Measurements from ENCODE around the gene CD2BP2. TPM values are rescaled to one million over a fixed set of nuclear protein-coding genes. Genes with fewer than 3 reads are reported as not detected.

Gene CD2BP2
- total and polyA plus RNA-seq, 2 of the 13 experiments (the other 11 are each of a cell fraction or from before 2014, with no cell fraction given), result 24.9 to 54.6 TPM

GRCh38 chr16:30377812-30378235 is 22.7 kb upstream of the CD2BP2 start (continued):
- TF ChIP-seq EP300 (IDR thresholded peaks at IDR 0.05; ENCODE audit: low read depth in 2 of 2, low read length in 2 of 2) (no peak; a peak in 1 of 4 replicates), EP300 (CRISPR knock-in tag; IDR thresholded peaks at IDR 0.05; ENCODE audit: borderline replicate concordance) (no peak), KLF9 (CRISPR knock-in tag; IDR thresholded peaks at IDR 0.05; ENCODE audit: low read depth) (no peak), ELF4 (CRISPR knock-in tag; IDR thresholded peaks at IDR 0.05; ENCODE audit: borderline replicate concordance) (peak; percentile 75; the same call in 1 of the 2 replicates), NKX3-1 (CRISPR knock-in tag; IDR thresholded peaks at IDR 0.05) (no peak), ZFY (CRISPR knock-in tag; IDR thresholded peaks at IDR 0.05) (peak; percentile 89), AGO2 (optimal IDR thresholded peaks at IDR 0.05; ENCODE audit: low read depth, low read length) (peak; percentile 78), FOXK1 (CRISPR knock-in tag; IDR thresholded peaks at IDR 0.05; ENCODE audit: borderline replicate concordance, low read depth) (0 out of 2 replicates have a peak, but pooled peaks have one; percentile 13), CHD4 (IDR thresholded peaks at IDR 0.05; ENCODE audit: borderline replicate concordance, low read length) (no peak; the same call in 1 of the 2 replicates), PLRG1 (conservative IDR thresholded peaks at IDR 0.05) (no peak), ZNF234 (CRISPR knock-in tag; conservative IDR thresholded peaks at IDR 0.05) (no peak; the same call in 1 of the 2 replicates), DNMT1 (CRISPR knock-in tag; IDR thresholded peaks at IDR 0.05) (no peak), CREB1 (IDR thresholded peaks at IDR 0.05) (peak; percentile 87), CREB1 (CRISPR knock-in tag; IDR thresholded peaks at IDR 0.05) (peak; percentile 85), SRSF9 (IDR thresholded peaks at IDR 0.05; ENCODE audit: borderline replicate concordance, insufficient read depth, low read depth, low read length, poor library complexity, severe bottlenecking) (no peak), ATF5 (CRISPR knock-in tag; IDR thresholded peaks at IDR 0.05; ENCODE audit: low read depth) (no peak), ZNF3 (CRISPR knock-in tag; IDR thresholded peaks at IDR 0.05) (no peak), NFYB (CRISPR knock-in tag; IDR thresholded peaks at IDR 0.05) (no peak), ETV5 (CRISPR knock-in tag; IDR thresholded peaks at IDR 0.05; ENCODE audit: borderline replicate concordance) (no peak)
- TF ChIP-seq, protein P1, sequence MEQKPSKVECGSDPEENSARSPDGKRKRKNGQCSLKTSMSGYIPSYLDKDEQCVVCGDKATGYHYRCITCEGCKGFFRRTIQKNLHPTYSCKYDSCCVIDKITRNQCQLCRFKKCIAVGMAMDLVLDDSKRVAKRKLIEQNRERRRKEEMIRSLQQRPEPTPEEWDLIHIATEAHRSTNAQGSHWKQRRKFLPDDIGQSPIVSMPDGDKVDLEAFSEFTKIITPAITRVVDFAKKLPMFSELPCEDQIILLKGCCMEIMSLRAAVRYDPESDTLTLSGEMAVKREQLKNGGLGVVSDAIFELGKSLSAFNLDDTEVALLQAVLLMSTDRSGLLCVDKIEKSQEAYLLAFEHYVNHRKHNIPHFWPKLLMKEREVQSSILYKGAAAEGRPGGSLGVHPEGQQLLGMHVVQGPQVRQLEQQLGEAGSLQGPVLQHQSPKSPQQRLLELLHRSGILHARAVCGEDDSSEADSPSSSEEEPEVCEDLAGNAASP (CRISPR knock-in tag; IDR thresholded peaks at IDR 0.05; ENCODE audit: borderline replicate concordance), result no peak
- TF ChIP-seq, protein P2, sequence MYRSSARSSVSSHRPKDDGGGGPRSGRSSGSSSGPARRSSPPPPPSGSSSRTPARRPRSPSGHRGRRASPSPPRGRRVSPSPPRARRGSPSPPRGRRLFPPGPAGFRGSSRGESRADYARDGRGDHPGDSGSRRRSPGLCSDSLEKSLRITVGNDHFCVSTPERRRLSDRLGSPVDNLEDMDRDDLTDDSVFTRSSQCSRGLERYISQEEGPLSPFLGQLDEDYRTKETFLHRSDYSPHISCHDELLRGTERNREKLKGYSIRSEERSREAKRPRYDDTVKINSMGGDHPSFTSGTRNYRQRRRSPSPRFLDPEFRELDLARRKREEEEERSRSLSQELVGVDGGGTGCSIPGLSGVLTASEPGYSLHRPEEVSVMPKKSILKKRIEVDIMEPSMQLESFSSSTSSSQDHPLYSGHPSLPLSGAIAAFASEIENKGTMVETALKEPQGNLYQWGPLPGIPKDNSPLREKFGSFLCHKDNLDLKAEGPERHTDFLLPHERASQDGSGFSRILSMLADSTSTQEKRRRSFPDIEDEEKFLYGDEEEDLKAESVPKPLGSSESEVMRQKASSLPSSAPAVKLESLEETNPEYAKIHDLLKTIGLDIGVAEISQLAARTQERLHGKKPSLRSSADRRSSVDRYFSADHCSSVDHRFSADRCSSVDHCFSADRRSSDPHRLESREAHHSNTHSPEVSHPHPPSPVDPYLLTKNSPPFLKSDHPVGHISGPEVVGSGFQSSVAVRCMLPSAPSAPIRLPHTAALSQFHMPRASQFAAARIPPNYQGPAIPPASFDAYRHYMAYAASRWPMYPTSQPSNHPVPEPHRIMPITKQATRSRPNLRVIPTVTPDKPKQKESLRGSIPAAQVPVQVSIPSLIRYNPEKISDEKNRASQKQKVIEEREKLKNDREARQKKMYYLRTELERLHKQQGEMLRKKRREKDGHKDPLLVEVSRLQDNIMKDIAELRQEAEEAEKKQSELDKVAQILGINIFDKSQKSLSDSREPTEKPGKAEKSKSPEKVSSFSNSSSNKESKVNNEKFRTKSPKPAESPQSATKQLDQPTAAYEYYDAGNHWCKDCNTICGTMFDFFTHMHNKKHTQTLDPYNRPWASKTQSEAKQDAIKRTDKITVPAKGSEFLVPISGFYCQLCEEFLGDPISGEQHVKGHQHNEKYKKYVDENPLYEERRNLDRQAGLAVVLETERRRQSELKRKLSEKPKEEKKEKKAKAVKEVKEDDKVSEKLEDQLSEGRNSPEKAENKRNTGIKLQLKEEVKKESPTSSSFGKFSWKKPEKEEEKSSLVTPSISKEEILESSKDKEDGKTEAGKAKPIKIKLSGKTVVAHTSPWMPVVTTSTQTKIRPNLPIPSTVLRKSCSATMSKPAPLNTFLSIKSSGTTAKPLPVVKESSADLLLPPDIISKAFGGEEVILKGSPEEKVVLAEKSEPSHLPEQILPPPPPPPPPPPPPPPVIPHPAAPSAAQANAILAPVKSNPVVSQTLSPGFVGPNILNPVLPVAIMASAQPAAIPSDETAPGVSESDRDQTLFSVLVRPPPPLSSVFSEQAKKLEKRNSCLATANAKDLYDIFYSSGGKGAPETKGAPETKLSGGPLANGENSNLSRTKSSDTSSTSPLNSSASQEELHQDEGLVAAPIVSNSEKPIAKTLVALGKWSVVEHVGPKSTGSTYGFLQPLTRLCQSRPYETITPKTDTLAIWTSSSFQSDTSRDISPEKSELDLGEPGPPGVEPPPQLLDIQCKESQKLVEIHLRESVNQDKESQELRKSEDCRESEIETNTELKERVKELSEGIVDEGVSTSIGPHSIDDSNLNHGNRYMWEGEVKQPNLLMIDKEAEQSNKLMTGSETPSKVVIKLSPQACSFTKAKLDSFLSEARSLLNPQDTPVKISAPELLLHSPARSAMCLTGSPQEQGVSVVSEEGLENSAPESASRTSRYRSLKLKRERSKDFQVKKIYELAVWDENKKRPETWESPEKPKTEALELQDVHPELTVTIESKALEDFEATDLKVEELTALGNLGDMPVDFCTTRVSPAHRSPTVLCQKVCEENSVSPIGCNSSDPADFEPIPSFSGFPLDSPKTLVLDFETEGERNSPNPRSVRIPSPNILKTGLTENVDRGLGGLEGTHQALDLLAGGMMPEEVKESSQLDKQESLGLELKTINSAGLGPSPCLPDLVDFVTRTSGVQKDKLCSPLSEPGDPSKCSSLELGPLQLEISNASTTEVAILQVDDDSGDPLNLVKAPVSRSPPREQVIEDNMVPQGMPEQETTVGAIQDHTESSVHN (CRISPR knock-in tag; IDR thresholded peaks at IDR 0.05), result no peak
